Measurements from ENCODE around the gene SMAD1. TPM values are rescaled to one million over a fixed set of nuclear protein-coding genes. Genes with fewer than 3 reads are reported as not detected.

SMAD1 gene
- polyA plus RNA-seq, 1 of the 3 experiments (the other 2 are of a cell fraction): 46.0 TPM

DNA sequence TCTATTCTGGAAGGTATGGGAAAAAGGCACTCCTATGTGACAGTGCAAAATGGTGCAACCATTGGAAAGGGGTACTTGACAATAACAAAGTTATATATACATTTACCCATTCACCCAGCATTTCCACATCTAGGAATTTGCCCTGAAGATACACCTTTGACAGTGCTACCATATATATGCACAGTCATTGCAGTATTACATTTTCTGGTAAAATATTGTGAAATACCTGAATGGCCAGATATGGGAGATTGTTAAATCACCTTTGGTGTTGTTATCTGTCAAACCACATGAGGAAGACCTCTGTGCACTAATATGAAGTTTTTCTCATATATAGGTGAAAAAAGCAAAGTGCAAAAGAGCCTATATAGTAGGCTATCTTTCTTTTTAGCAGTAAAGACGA lies 53.5 kb downstream of the SMAD1 start:
- 93% methylated on average over 1 of the region's 1 CpG for WGBS (ENCODE audit: low lambda C conversion rate)
- CTCF ChIA-PET: interaction anchor here (0.7 kb wide), 1 partner anchor 665 kb away, joined by 3 read pairs; no protein-coding TSS in a partner anchor
- no peak overlapping the region for H3K9ac ChIP-seq
- no peaks in the 10 kb centered on the region for H3K9me3 ChIP-seq
- no peak overlapping the region for H3K4me3 ChIP-seq (ENCODE audit: low read depth in 2 of 2, low read length in 1 of 2)
- H3K27me3 ChIP-seq (ENCODE audit: insufficient read depth): no peaks in the 10 kb centered on the region
- no peaks in the 10 kb centered on the region for H4K20me1 ChIP-seq (ENCODE audit: insufficient read depth)
- no peaks in the 10 kb centered on the region for H3F3A ChIP-seq (replicated peaks; ENCODE audit: insufficient read depth)
- H2AFZ ChIP-seq (ENCODE audit: low read depth): no peak overlapping the region
- H3K79me2 ChIP-seq (ENCODE audit: insufficient read depth): 0 out of 2 replicates have a peak, but pooled peaks cover 3% of the 10 kb centered on the region
- DNase-seq: no peak
- no peak overlapping the region for H3K4me2 ChIP-seq
- H3K4me1 ChIP-seq (ENCODE audit: control insufficient read depth in 1 of 2, insufficient read depth in 2 of 2, low read depth in 1 of 2, low read length in 1 of 2): peaks cover 23 to 25% of the 10 kb centered on the region in 2 experiments; a peak in 3 of 4 replicates
- TF ChIP-seq RAD21 (IDR thresholded peaks at IDR 0.05; ENCODE audit: low read length) (no peak), RCOR1 (IDR thresholded peaks at IDR 0.05; ENCODE audit: low read length) (no peak), EP300 (IDR thresholded peaks at IDR 0.05; ENCODE audit: borderline replicate concordance in 1 of 2, low read depth in 1 of 2, low read length in 1 of 2) (no peak), TCF12 (IDR thresholded peaks at IDR 0.05) (no peak), ELF1 (IDR thresholded peaks at IDR 0.05) (no peak), FOXJ3 (CRISPR knock-in tag; IDR thresholded peaks at IDR 0.05) (no peak), GABPA (IDR thresholded peaks at IDR 0.05; ENCODE audit: low read depth) (no peak), YY1 (IDR thresholded peaks at IDR 0.05; ENCODE audit: low read depth) (no peak), POLR2AphosphoS5 (IDR thresholded peaks at IDR 0.05; ENCODE audit: low read depth, low read length) (no peak), TEAD4 (IDR thresholded peaks at IDR 0.05; ENCODE audit: borderline replicate concordance, insufficient read depth) (no peak), RFX5 (IDR thresholded peaks at IDR 0.05; ENCODE audit: low read length) (no peak), EZH2phosphoT487 (IDR thresholded peaks at IDR 0.05; ENCODE audit: borderline replicate concordance, low read depth) (no peak), SMC3 (IDR thresholded peaks at IDR 0.05; ENCODE audit: low read depth, low read length) (no peak), MEF2A (IDR thresholded peaks at IDR 0.05; ENCODE audit: borderline replicate concordance, low read depth) (no peak), NFIC (IDR thresholded peaks at IDR 0.05; ENCODE audit: borderline replicate concordance) (no peak)
- TF ChIP-seq, protein P1, sequence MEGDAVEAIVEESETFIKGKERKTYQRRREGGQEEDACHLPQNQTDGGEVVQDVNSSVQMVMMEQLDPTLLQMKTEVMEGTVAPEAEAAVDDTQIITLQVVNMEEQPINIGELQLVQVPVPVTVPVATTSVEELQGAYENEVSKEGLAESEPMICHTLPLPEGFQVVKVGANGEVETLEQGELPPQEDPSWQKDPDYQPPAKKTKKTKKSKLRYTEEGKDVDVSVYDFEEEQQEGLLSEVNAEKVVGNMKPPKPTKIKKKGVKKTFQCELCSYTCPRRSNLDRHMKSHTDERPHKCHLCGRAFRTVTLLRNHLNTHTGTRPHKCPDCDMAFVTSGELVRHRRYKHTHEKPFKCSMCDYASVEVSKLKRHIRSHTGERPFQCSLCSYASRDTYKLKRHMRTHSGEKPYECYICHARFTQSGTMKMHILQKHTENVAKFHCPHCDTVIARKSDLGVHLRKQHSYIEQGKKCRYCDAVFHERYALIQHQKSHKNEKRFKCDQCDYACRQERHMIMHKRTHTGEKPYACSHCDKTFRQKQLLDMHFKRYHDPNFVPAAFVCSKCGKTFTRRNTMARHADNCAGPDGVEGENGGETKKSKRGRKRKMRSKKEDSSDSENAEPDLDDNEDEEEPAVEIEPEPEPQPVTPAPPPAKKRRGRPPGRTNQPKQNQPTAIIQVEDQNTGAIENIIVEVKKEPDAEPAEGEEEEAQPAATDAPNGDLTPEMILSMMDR (IDR thresholded peaks at IDR 0.05): no peak
- TF ChIP-seq, protein P2, sequence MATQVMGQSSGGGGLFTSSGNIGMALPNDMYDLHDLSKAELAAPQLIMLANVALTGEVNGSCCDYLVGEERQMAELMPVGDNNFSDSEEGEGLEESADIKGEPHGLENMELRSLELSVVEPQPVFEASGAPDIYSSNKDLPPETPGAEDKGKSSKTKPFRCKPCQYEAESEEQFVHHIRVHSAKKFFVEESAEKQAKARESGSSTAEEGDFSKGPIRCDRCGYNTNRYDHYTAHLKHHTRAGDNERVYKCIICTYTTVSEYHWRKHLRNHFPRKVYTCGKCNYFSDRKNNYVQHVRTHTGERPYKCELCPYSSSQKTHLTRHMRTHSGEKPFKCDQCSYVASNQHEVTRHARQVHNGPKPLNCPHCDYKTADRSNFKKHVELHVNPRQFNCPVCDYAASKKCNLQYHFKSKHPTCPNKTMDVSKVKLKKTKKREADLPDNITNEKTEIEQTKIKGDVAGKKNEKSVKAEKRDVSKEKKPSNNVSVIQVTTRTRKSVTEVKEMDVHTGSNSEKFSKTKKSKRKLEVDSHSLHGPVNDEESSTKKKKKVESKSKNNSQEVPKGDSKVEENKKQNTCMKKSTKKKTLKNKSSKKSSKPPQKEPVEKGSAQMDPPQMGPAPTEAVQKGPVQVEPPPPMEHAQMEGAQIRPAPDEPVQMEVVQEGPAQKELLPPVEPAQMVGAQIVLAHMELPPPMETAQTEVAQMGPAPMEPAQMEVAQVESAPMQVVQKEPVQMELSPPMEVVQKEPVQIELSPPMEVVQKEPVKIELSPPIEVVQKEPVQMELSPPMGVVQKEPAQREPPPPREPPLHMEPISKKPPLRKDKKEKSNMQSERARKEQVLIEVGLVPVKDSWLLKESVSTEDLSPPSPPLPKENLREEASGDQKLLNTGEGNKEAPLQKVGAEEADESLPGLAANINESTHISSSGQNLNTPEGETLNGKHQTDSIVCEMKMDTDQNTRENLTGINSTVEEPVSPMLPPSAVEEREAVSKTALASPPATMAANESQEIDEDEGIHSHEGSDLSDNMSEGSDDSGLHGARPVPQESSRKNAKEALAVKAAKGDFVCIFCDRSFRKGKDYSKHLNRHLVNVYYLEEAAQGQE (IDR thresholded peaks at IDR 0.05; ENCODE audit: low read depth, low read length): no peak
- TF ChIP-seq, protein P3, sequence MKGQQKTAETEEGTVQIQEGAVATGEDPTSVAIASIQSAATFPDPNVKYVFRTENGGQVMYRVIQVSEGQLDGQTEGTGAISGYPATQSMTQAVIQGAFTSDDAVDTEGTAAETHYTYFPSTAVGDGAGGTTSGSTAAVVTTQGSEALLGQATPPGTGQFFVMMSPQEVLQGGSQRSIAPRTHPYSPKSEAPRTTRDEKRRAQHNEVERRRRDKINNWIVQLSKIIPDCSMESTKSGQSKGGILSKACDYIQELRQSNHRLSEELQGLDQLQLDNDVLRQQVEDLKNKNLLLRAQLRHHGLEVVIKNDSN (IDR thresholded peaks at IDR 0.05; ENCODE audit: borderline replicate concordance, low read depth): no peak
- H3K9me2 ChIP-seq: no peaks in the 10 kb centered on the region
- no peak overlapping the region for H3K27ac ChIP-seq (ENCODE audit: low read depth in 2 of 2, low read length in 1 of 2)
- POLR2A ChIA-PET: no interaction called here
- H3K36me3 ChIP-seq (replicated peaks in 1 of 2; ENCODE audit: control insufficient read depth in 1 of 2, insufficient read depth in 2 of 2, low read length in 1 of 2): peaks cover 5 to 9% of the 10 kb centered on the region in 2 experiments

Data from SK-N-SH (cell line).